ENCODE results near the gene MAP3K6. TPM values are rescaled to one million over a fixed set of nuclear protein-coding genes. Genes with fewer than 3 reads are reported as not detected.
A peak's percentile ranks its signal among the peaks of the same experiment; 100 is the strongest.

The MAP3K6 gene
- polyA plus RNA-seq, 1 donor from 2014 or later = 3.9 TPM

DNA sequence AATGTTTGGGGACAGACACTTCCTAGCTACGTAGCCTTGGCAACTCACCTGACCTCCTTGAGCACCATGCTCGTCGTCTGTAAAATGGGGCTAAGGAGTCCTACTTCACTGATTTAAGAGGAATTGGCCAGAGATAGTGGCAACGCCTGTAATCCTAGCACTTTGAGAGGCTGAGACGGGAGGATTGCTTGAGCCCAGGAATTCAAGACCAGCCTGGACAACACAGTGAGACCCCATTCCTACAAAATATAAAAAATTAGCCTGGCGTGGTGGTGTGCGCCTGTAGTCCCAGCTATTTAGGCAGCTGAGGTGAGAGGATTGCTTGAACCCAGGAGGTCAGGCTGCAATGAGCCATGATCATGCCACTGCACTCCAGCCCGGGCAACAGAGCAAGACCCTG is 20.4 kb downstream of the MAP3K6 start:
- H3K36me3 Mint-ChIP-seq = no peaks in the 10 kb centered on the region
- H3K4me1 Mint-ChIP-seq = peaks cover 7 to 19% (median 15%) of the 10 kb centered on the region in 3 donors
- peak overlapping the region in 1 of 3 donors; percentile 76 for H3K27ac Mint-ChIP-seq
- peak overlapping the region in 1 of 4 donors; percentile 79 for H3K4me3 Mint-ChIP-seq
- no peaks in the 10 kb centered on the region for H3K27me3 Mint-ChIP-seq
- no peaks in the 10 kb centered on the region for H3K9me3 Mint-ChIP-seq

DNA sequence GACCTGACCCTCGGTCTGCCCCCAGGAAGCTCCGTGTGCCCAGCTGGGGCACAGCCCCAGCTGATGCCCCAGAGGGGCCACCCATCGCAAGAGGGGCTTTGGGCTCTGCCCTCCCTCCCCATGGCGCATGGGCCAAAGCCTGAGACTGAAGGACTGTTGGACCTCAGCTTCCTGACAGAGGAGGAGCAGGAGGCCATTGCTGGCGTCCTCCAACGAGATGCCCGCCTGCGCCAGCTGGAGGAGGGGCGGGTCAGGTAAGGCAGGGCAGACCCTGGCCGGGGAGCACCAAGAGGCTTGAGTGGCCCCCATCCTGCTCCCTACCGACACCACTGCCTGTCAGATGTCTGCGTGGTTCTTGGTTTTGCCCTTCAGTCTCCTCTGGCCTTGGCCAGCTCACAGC is 21.5 kb downstream of the MAP3K6 start:
- Mint-ChIP-seq H3K9me3 (no peaks in the 10 kb centered on the region), H3K4me3 (peak overlapping the region in 2 of 4 donors; percentile 79 to 87), H3K4me1 (peaks cover 14 to 26% (median 21%) of the 10 kb centered on the region in 3 donors), H3K36me3 (no peaks in the 10 kb centered on the region), H3K27ac (peak overlapping the region in 1 of 3 donors; percentile 35), H3K27me3 (no peaks in the 10 kb centered on the region)

DNA sequence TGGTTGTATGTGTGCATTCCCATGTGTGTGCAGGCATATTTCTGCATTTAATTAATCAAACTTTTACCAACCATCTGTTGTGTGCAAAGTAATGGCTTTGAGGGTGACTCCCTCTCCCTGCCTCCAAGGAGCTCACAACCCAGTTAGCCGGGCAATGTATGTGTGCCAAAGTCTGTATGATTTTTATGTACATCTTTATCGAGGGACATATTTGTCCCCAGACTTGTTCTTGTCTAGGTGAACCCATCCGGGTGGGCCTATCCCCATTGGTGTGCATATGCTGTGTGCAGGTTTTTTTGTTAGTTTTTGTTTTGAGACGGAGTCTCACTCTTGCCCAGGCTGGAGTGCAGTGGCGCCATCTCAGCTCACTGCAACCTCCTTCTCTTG is 23.1 kb downstream of the MAP3K6 start:
- no peaks in the 10 kb centered on the region for H3K36me3 Mint-ChIP-seq
- no peaks in the 10 kb centered on the region for H3K9me3 Mint-ChIP-seq
- H3K4me3 Mint-ChIP-seq = peak overlapping the region; percentile 87 to 100 (median 96)
- H3K27me3 Mint-ChIP-seq = no peaks in the 10 kb centered on the region
- H3K27ac Mint-ChIP-seq = peak overlapping the region; percentile 82 to 97 (median 91)
- peaks cover 27 to 34% (median 30%) of the 10 kb centered on the region in 3 donors for H3K4me1 Mint-ChIP-seq

- Mint-ChIP-seq H3K4me1 (peaks cover 27 to 37% (median 30%) of the 10 kb centered on the region in 3 donors), H3K27me3 (no peaks in the 10 kb centered on the region), H3K4me3 (peak overlapping the region; percentile 87 to 100 (median 96)), H3K9me3 (no peaks in the 10 kb centered on the region), H3K27ac (peak overlapping the region; percentile 82 to 97 (median 91)), H3K36me3 (no peaks in the 10 kb centered on the region)
These were observed 23.8 kb downstream of the MAP3K6 start for GRCh38 chr1:27342778-27343638.

DNA sequence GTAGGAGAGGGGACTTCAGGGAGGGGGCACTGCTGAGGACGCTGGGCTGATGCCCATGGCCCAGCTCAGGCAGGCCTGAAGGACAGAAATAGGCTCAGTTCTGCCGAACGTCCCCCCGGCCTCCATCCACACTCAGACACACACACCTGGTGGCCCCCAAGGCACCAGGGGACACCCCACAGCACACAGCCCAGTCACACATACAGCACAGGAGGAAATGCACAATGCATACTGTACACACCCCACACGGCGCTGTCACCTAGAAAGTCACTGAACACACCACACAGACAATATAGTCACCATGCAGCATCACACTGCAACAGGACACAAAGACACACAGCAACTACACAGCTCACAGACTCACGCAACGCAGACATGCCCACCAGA is 24.4 kb downstream of the MAP3K6 start:
- no peaks in the 10 kb centered on the region for H3K9me3 Mint-ChIP-seq
- H3K4me3 Mint-ChIP-seq = peak overlapping the region; percentile 87 to 100 (median 96)
- no peaks in the 10 kb centered on the region for H3K36me3 Mint-ChIP-seq
- H3K27me3 Mint-ChIP-seq = no peaks in the 10 kb centered on the region
- peaks cover 27 to 37% (median 27%) of the 10 kb centered on the region in 3 donors for H3K4me1 Mint-ChIP-seq
- H3K27ac Mint-ChIP-seq = peak overlapping the region; percentile 82 to 97 (median 91)

- no peaks in the 10 kb centered on the region for H3K9me3 Mint-ChIP-seq
- H3K27ac Mint-ChIP-seq = peak within 1 kb of the TSS; percentile 82 to 97 (median 91)
- peaks cover 27 to 37% (median 27%) of the 10 kb centered on the region in 3 donors for H3K4me1 Mint-ChIP-seq
- no peaks in the 10 kb centered on the region for H3K27me3 Mint-ChIP-seq
- H3K4me3 Mint-ChIP-seq = peak within 1 kb of the TSS; percentile 87 to 100 (median 96)
- no peaks in the 10 kb centered on the region for H3K36me3 Mint-ChIP-seq
These were observed 25.1 kb downstream of the MAP3K6 start, which contains the start of gene SYTL1 for GRCh38 chr1:27341525-27342252. TSS of gene SYTL1 (plus strand) at chr1:27342022. CDS start at chr1:27345335, 3,313 bp downstream.

- Mint-ChIP-seq H3K36me3 (peaks cover 3% of the 10 kb centered on the region), H3K4me3 (peak overlapping the region in 2 of 4 donors; percentile 67 to 87), H3K27ac (peak overlapping the region; percentile 82 to 97 (median 91)), H3K27me3 (no peaks in the 10 kb centered on the region), H3K4me1 (peaks cover 19 to 33% (median 25%) of the 10 kb centered on the region in 3 donors), H3K9me3 (no peaks in the 10 kb centered on the region)
These were observed 27.5 kb downstream of the MAP3K6 start for GRCh38 chr1:27339213-27339612.

- H3K4me1 Mint-ChIP-seq = peaks cover 19 to 33% (median 25%) of the 10 kb centered on the region in 3 donors
- H3K27me3 Mint-ChIP-seq = no peaks in the 10 kb centered on the region
- H3K27ac Mint-ChIP-seq = peak overlapping the region; percentile 67 to 91 (median 80)
- H3K4me3 Mint-ChIP-seq = peak overlapping the region in 2 of 4 donors; percentile 39 to 87
- no peaks in the 10 kb centered on the region for H3K9me3 Mint-ChIP-seq
- H3K36me3 Mint-ChIP-seq = peaks cover 3% of the 10 kb centered on the region
These were observed 28.0 kb downstream of the MAP3K6 start for GRCh38 chr1:27338751-27339150.

- Mint-ChIP-seq H3K4me3 (no peak overlapping the region), H3K27me3 (no peaks in the 10 kb centered on the region), H3K4me1 (peaks cover 19 to 30% (median 29%) of the 10 kb centered on the region in 3 donors), H3K27ac (no peak overlapping the region), H3K9me3 (no peaks in the 10 kb centered on the region), H3K36me3 (peaks cover 3% of the 10 kb centered on the region)
These were observed 30.0 kb downstream of the MAP3K6 start for GRCh38 chr1:27336756-27337155.

DNA sequence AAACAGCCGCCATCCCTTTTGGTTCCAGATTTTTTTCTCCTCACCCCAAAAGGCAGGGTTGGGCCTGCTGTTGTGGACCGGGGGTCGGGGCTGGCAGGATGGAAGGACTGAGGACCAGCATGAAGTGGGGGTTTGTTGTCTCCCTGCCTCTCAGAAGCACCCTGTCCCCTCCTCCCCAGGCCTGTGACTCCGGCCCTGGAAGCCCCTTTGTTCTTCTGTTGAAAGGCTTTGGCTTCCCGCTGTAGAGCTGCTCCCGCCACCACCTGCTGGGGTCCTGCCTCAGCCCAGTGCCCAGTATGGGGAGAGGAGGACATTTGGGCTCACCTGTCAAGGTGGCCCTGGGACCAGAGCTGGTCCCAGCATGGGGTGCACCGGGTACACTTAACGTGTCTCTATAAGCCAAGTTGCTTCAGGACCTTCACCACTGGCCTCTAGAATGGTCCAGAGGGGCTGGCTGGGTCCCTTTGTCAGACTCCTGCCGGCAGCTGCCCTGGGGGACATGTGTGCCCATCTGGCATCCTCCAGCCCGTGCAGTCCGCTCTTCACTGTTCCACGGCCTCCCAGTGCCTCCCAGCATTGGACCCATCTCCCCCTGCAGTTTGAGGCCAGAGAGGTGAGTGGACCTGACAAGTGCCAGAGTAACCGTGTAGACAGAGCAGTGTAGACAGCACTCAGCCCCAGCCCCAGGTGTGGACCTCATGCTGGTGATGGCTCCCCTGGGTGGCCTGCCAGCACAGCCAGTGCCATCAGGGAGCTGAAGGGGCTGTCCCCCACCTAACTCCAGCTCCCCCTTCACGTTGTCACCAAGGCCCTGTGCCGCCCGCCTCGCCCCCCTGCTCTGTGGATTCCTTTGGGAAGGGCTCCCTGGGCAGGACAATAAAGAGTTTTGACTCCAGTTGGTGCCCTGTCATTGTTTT is 31.0 kb downstream of the MAP3K6 start:
- H3K27me3 Mint-ChIP-seq = no peaks in the 10 kb centered on the region
- H3K4me1 Mint-ChIP-seq = peaks cover 13 to 22% (median 20%) of the 10 kb centered on the region in 3 donors
- no peak overlapping the region for H3K4me3 Mint-ChIP-seq
- peaks cover 3% of the 10 kb centered on the region for H3K36me3 Mint-ChIP-seq
- no peak overlapping the region for H3K27ac Mint-ChIP-seq
- no peaks in the 10 kb centered on the region for H3K9me3 Mint-ChIP-seq

DNA sequence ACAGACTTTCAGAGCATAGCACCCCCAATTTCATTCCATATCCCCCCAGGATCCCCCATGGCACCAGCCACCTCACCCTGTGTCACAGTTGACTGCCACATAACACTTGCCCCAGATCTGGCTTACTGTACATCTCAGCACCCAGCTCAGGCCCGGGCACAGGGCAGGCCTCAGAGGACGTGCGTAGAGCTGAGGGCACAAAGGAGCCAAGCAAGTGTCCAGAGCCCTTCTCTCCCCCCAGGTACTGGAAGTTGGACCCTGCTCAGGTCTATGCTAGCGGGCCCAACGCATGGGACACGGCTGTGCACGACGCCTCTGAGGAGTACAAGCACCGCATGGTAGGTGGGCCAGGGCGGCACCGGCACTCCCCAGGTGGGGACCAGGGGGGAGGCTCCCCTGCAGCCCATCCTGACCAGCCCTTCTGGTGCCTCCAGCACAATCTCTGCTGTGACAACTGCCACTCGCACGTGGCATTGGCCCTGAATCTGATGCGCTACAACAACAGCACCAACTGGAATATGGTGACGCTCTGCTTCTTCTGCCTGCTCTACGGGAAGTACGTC is 33.0 kb downstream of the MAP3K6 start:
- H3K27ac Mint-ChIP-seq = peak overlapping the region in 1 of 3 donors; percentile 67
- H3K4me3 Mint-ChIP-seq = no peak overlapping the region
- no peaks in the 10 kb centered on the region for H3K27me3 Mint-ChIP-seq
- peaks cover 3% of the 10 kb centered on the region for H3K36me3 Mint-ChIP-seq
- H3K4me1 Mint-ChIP-seq = peaks cover 11 to 19% (median 18%) of the 10 kb centered on the region in 3 donors
- H3K9me3 Mint-ChIP-seq = no peaks in the 10 kb centered on the region

- Mint-ChIP-seq H3K4me1 (peaks cover 19 to 27% (median 21%) of the 10 kb centered on the region in 3 donors), H3K4me3 (peak overlapping the region in 1 of 4 donors; percentile 48), H3K9me3 (no peaks in the 10 kb centered on the region), H3K27ac (peak overlapping the region in 1 of 3 donors; percentile 68), H3K36me3 (peaks cover 3% of the 10 kb centered on the region), H3K27me3 (no peaks in the 10 kb centered on the region)
These were observed 34.1 kb downstream of the MAP3K6 start for GRCh38 chr1:27332536-27333281.

GRCh38 chr1:27331922-27332321 is 34.8 kb downstream of the MAP3K6 start:
- Mint-ChIP-seq H3K4me3 (no peak overlapping the region), H3K27me3 (no peaks in the 10 kb centered on the region)

More at GRCh38 chr1:27331922-27332321, 34.8 kb downstream of the MAP3K6 start:
- peaks cover 23 to 30% (median 24%) of the 10 kb centered on the region in 3 donors for H3K4me1 Mint-ChIP-seq
- H3K27ac Mint-ChIP-seq = no peak overlapping the region
- H3K36me3 Mint-ChIP-seq = peaks cover 3% of the 10 kb centered on the region
- H3K9me3 Mint-ChIP-seq = no peaks in the 10 kb centered on the region

All from IgD-negative memory B cell (primary cell).